K562 (cell line): ENCODE measurements around the gene CACNG7.

Experiments
- CHAMP1 ChIP-seq: fragments of 450-650 bp; IDR thresholded peaks from 2 replicates; pipeline ENCODE4 v1.6.1; 2016; ENCODE audit warnings: mild to moderate bottlenecking
- EP300 ChIP-seq: IDR thresholded peaks from 2 replicates; pipeline ENCODE4 v1.6.1; 2012; ENCODE audit warnings: low read length, improper control_type of control experiment
- MXI1 ChIP-seq: IDR thresholded peaks from 2 replicates; pipeline ENCODE4 v1.6.1; 2011; ENCODE audit warnings: low read depth, mild to moderate bottlenecking, improper control_type of control experiment, low read length
- POLR2A ChIP-seq: fragments of 450-650 bp; conservative IDR thresholded peaks from 2 replicates; pipeline ENCODE4 v1.6.1; 2016
- SMARCA5 ChIP-seq: fragments of 450-650 bp; IDR thresholded peaks from 2 replicates; pipeline ENCODE4 v1.6.1; 2016
- STAT6 ChIP-seq: sonication (generic); formaldehyde crosslinking; IDR thresholded peaks from 2 replicates; pipeline ENCODE4 v1.8.1; 2023; ENCODE audit warnings: mild to moderate bottlenecking, missing genetic modification reagents
- ZBTB33 ChIP-seq: sonication (generic); formaldehyde crosslinking; IDR thresholded peaks from 2 replicates; pipeline ENCODE4 v1.8.1; 2023; ENCODE audit warnings: mild to moderate bottlenecking, missing genetic modification reagents
- TF ChIP-seq, protein P1 (sequence below): sonication (generic); formaldehyde crosslinking; IDR thresholded peaks from 2 replicates; pipeline ENCODE4 v1.8.1; 2022; ENCODE audit warnings: missing genetic modification reagents
- TF ChIP-seq, protein P2 (sequence below): fragments of 250-450 bp; sonication (Bioruptor Pico); IDR thresholded peaks from 2 replicates; pipeline ENCODE4 v1.8.0; 2021; ENCODE audit warnings: mild to moderate bottlenecking, moderate library complexity
- TF ChIP-seq, protein P3 (sequence below), 3 experiments: IDR thresholded peaks in 2 of 3; conservative IDR thresholded peaks in 1 of 3; 2 replicates each; pipeline ENCODE4 v1.5.1; 2011 to 2012; ENCODE audit warnings: low read length in 3 of 3, mild to moderate bottlenecking in 3 of 3, control low read depth in 2 of 3, improper control_type of control experiment in 1 of 3, inconsistent platforms in 1 of 3, low read depth in 1 of 3, mixed read lengths in 1 of 3, moderate library complexity in 1 of 3; ENCODE audit not compliant: insufficient read depth in 2 of 3

DNA sequence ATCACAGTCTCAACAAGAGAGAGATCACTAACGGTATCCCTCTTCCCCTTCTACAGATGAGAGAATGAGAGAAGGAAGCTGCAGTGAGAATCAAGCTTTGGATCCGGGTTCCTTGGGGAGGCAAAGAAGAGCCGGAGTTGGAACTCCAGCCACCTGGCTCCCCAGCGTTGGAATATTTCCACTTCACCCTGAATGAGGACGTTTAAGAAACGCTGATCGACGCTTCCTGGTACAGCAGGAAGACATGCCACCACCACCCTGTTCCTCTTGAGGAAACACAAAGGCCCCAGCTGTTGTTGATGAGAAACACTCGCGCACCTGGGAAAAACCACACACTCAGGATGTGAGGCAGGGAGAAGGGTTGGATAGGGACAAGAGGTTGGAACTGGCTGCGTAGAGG, 42.4 kb downstream of the CACNG7 start:
- no peak for TF ChIP-seq CHAMP1
- TF ChIP-seq, protein P1, sequence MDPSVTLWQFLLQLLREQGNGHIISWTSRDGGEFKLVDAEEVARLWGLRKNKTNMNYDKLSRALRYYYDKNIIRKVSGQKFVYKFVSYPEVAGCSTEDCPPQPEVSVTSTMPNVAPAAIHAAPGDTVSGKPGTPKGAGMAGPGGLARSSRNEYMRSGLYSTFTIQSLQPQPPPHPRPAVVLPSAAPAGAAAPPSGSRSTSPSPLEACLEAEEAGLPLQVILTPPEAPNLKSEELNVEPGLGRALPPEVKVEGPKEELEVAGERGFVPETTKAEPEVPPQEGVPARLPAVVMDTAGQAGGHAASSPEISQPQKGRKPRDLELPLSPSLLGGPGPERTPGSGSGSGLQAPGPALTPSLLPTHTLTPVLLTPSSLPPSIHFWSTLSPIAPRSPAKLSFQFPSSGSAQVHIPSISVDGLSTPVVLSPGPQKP (CRISPR knock-in tag), result no peak
- TF ChIP-seq POLR2A, result no peak
- no peak for TF ChIP-seq SMARCA5
- TF ChIP-seq STAT6 (CRISPR knock-in tag), result no peak
- TF ChIP-seq EP300, result no peak
- no peak for TF ChIP-seq ZBTB33 (CRISPR knock-in tag)
- TF ChIP-seq MXI1, result no peak
- TF ChIP-seq, protein P2, sequence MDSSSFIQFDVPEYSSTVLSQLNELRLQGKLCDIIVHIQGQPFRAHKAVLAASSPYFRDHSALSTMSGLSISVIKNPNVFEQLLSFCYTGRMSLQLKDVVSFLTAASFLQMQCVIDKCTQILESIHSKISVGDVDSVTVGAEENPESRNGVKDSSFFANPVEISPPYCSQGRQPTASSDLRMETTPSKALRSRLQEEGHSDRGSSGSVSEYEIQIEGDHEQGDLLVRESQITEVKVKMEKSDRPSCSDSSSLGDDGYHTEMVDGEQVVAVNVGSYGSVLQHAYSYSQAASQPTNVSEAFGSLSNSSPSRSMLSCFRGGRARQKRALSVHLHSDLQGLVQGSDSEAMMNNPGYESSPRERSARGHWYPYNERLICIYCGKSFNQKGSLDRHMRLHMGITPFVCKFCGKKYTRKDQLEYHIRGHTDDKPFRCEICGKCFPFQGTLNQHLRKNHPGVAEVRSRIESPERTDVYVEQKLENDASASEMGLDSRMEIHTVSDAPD (CRISPR knock-in tag), result no peak
- TF ChIP-seq, protein P3, sequence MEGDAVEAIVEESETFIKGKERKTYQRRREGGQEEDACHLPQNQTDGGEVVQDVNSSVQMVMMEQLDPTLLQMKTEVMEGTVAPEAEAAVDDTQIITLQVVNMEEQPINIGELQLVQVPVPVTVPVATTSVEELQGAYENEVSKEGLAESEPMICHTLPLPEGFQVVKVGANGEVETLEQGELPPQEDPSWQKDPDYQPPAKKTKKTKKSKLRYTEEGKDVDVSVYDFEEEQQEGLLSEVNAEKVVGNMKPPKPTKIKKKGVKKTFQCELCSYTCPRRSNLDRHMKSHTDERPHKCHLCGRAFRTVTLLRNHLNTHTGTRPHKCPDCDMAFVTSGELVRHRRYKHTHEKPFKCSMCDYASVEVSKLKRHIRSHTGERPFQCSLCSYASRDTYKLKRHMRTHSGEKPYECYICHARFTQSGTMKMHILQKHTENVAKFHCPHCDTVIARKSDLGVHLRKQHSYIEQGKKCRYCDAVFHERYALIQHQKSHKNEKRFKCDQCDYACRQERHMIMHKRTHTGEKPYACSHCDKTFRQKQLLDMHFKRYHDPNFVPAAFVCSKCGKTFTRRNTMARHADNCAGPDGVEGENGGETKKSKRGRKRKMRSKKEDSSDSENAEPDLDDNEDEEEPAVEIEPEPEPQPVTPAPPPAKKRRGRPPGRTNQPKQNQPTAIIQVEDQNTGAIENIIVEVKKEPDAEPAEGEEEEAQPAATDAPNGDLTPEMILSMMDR (IDR thresholded peaks at IDR 0.05 in 2 of 3, conservative IDR thresholded peaks at IDR 0.05 in 1 of 3; ENCODE audit: insufficient read depth in 2 of 3, low read depth in 1 of 3, low read length in 3 of 3), result no peak
